ENCODE results near the gene HPS4.
A peak's percentile ranks its signal among the peaks of the same experiment; 100 is the strongest.

DNA sequence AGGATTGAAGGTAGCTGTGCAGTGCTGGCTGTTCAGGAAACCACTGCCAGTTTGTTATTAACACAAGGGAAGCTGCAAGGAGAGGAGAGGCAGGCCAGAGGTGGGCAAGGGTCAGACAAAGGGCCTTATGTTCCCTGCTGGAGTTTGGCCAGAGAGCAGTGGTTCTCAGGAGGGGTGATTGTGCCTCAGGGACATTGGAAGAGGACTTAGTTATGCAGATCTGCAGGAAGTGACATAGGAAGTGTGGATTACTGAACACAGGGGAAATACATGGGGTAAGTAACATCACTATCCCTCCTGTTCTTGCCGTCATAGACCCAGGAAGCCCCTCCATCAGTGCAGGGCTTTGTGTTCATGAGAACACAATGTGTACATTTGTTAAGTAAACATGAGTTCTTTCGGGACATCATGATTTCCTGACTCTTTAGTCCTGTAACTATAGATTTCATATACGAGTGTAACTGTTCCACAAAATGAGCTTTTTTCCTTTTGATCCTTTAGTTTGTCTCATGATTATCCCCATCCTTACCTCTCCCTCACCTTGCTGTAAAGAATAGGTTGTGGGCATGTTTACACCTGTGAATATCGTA, 6.0 kb upstream of the HPS4 start:
- TF ChIP-seq POLR2AphosphoS5 (IDR thresholded peaks at IDR 0.05; ENCODE audit: low read depth, low read length) (peak; percentile 49; the same call in 1 of the 2 replicates), SPI1 (IDR thresholded peaks at IDR 0.05; ENCODE audit: low read depth, low read length) (no peak), POLR2A (IDR thresholded peaks at IDR 0.05; ENCODE audit: low read depth, low read length) (no peak), TAF1 (IDR thresholded peaks at IDR 0.05; ENCODE audit: low read depth, low read length) (no peak), POU2F2 (IDR thresholded peaks at IDR 0.05; ENCODE audit: low read depth, low read length) (no peak)
